Ishikawa (cell line): ENCODE measurements around the gene KCNQ1.

Experiments used
- CEBPB ChIP-seq: IDR thresholded peaks from 2 replicates; pipeline ENCODE4 v1.6.1; 2012
- CREB1 ChIP-seq: IDR thresholded peaks from 2 replicates; pipeline ENCODE4 v1.6.1; 2012; ENCODE audit warnings: low read depth
- EGR1 ChIP-seq: IDR thresholded peaks from 2 replicates; pipeline ENCODE4 v1.6.1; 2012
- EP300 ChIP-seq: IDR thresholded peaks from 2 replicates; pipeline ENCODE4 v1.6.1; 2012; ENCODE audit warnings: borderline replicate concordance
- FOXM1 ChIP-seq: IDR thresholded peaks from 2 replicates; pipeline ENCODE4 v1.6.1; 2012; ENCODE audit warnings: low read depth, borderline replicate concordance
- MAX ChIP-seq: IDR thresholded peaks from 2 replicates; pipeline ENCODE4 v1.6.1; 2012
- NFIC ChIP-seq: IDR thresholded peaks from 2 replicates; pipeline ENCODE4 v1.6.1; 2012
- RAD21 ChIP-seq: IDR thresholded peaks from 2 replicates; pipeline ENCODE4 v1.6.1; 2012; ENCODE audit warnings: low read depth
- TAF1 ChIP-seq: IDR thresholded peaks from 2 replicates; pipeline ENCODE4 v1.6.1; 2012; ENCODE audit warnings: low read depth, mild to moderate bottlenecking
- USF1 ChIP-seq: IDR thresholded peaks from 2 replicates; pipeline ENCODE4 v1.6.1; 2012
- YY1 ChIP-seq: IDR thresholded peaks from 2 replicates; pipeline ENCODE4 v1.6.1; 2012; ENCODE audit warnings: low read depth
- ZBTB7A ChIP-seq: IDR thresholded peaks from 2 replicates; pipeline ENCODE4 v1.6.1; 2012; ENCODE audit warnings: low read depth

- TF ChIP-seq RAD21 (no peak), MAX (no peak), TAF1 (no peak), YY1 (no peak), EGR1 (no peak), ZBTB7A (no peak), CREB1 (no peak), USF1 (no peak), EP300 (no peak), FOXM1 (no peak), CEBPB (no peak), NFIC (no peak)
Observed at GRCh38 chr11:2694995-2695939, 250.5 kb downstream of the KCNQ1 start.
